Hematopoietic multipotent progenitor cell treated with erythropoietin and hydrocortisone succinate and interleukin-3 and kit ligand, for 6 days (in vitro differentiated cells): ENCODE data around the gene ATPAF2.

Experiments used
- DNase-seq: peaks from one replicate; pipeline ENCODE4 v3.0.0-alpha.2; 2015

The ATPAF2 gene

DNA sequence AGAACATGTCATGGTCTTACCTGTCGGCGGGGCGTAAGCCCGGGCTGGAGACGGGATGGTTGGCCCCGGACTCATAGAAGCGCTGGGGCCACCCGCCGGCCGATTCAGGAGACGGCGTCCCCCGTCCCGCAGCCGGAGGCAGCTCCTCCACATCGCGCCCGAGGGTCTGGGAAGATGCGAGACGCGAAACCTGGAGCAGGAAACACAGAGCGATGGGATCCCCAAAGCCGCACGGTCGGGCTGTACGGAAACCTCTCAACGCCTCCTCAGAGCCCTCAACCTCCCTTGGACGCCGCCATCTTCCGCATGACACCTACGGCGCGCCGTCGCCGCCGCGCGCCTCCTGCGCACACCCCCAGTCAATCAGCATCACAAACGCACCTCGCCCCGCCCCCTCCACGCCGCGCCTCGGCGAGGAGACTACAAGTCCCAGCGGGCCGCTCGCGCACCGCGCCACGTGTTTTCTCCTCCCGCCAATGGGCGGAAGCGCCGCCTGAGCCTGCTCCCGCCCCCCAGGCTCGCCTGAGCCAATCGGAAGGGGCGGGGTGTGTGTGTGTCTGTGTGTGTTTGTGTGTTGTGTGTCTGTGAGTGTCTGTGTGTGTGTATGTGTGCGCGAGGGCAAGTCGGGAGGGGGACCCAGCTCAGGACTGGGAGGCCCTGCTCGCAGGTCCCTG lies at the start of gene ATPAF2, which contains the start of gene GID4:
ATPAF2 (minus strand) TSS at position 308 of the 674 bp plus-strand sequence; CDS start at position 153, 155 bp downstream.
GID4 (plus strand) TSS at position 548 of the 674 bp plus-strand sequence; CDS start at position 605, 57 bp downstream.
- DNase-seq = peak; percentile 99

GRCh38 chr17:18087610-18088491 lies 48.9 kb upstream of the ATPAF2 start, which contains the start of gene DRG2:
DRG2 (plus strand) TSS chr17:18087948; CDS start chr17:18088024, 76 bp downstream.
- DNase-seq = peak; percentile 95

DNA sequence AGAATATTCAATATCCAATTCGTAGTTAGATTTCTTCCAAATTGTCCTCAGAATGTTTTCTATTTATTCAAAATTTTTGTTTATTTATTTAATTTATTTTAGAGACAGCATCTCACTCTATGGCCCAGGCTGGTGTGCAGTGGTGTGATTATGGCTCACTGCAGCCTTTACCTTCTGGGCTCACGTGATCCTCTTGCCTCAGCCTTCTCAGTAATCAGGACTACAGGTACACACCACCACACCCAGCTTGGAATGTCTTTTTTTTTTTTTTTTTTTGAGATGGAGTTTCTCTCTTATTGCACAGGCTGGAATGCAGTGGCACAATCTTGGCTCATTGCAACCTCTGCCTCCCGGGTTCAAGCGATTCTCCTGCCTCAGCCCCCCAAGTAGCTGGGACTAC lies 45.3 kb upstream of the ATPAF2 start:
- no peak for DNase-seq

DNA sequence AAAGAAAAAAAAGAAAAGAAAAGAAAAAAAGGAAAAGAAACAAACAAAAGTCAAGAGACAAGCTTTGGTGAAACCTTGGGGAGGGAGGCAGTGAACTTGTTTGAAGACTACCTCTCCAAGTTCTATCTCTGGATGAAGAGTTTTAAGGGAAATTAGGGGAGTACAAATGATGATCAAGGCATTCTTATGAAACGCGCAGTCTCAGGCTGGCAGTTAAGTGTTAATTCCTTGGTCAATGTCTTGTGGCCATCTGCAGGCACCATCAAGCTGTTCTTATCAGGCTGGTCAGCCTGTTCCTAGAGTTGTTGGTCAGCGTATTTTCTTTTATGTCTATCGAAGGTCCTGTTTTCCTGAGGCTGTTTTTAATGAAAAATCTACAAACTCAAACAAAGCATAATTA lies 40.6 kb upstream of the ATPAF2 start:
- DNase-seq = no peak

DNA sequence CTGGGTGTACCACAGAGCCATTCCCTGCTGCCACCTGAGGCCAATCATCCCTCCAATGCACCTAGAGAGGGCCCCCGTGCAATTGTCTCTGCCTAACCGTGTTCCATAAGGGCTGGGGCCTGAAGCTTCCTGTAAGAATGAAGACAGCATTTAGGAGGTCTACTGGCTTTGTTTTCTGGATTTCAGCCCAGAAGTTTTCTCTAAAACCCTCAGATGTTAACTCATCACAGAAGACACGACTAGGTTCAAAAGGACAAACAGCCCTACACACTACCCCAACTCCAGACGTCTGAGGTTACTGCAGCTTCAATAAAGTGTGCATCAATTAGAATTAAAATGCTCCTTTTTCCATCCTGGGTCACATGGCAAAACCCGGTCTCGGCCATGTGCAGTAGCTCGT lies 38.0 kb upstream of the ATPAF2 start:
- no peak for DNase-seq

- no peak for DNase-seq
Measured at GRCh38 chr17:18074566-18075272, 35.8 kb upstream of the ATPAF2 start.

DNA sequence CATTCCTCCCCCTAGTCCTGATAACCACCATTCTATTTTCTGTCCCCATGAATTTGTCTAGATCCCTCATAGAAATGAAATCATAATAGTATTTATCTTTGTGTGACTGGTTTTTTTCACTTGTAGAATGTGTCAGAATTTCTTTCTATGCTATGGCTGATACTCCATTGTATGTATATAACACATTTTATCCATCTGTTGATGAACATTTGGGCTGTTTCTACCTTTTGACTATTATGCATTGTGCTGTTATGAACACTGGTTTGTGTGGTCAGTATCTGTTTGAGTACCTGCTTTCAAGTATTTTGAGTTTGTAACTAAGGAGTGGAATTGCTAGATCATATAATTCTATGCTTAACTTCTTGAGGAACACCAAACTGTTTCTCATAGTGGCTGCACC lies 32.8 kb upstream of the ATPAF2 start:
- DNase-seq = no peak

DNA sequence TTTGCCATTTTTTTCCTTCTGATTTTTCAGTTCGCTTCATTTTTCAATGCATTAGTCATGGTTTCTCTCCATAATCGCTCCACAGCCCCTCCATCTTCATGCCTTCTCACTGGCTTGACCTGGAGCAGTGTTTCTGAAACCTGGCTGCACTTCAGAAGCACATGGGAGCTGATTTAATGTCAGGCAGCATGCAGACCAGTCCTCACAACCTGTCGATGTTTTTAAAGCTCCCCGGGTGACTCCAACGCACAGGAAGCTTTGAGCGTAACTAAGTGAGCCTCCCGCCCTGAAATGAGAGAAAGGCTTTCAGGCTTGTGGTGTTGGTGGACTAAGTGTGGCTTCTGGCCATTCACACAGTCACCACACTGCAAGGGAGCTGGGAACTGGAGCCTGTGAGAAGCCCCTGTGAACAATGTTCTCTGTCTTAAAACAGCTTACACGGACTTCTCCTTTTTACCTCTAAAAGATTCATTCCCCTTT lies 31.9 kb upstream of the ATPAF2 start:
- DNase-seq = peak; percentile 19

- no peak for DNase-seq
Measured at GRCh38 chr17:18069101-18069500, 30.1 kb upstream of the ATPAF2 start.

GRCh38 chr17:18066866-18067265 lies 27.9 kb upstream of the ATPAF2 start:
- no peak for DNase-seq

DNA sequence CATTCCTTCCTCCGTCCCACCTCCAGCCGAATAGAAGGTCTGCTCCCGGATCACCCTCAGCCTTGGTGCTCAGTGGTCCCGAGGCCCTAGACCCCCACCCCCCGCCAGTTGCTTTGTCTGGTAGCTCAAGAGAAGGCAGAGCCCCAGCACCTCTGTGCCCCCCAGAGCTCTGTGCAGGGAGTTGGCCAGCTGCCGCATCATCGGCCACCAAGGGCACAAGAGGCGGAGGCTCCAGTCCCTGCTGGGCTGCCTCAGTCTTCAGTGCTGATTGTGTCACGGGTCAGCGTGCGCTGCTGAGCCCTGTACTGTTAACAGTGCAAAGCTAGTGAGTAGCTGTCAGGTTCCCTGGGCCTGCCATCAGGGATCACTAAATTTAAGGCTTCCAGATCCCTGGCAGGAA lies 26.6 kb upstream of the ATPAF2 start:
- DNase-seq = no peak

DNA sequence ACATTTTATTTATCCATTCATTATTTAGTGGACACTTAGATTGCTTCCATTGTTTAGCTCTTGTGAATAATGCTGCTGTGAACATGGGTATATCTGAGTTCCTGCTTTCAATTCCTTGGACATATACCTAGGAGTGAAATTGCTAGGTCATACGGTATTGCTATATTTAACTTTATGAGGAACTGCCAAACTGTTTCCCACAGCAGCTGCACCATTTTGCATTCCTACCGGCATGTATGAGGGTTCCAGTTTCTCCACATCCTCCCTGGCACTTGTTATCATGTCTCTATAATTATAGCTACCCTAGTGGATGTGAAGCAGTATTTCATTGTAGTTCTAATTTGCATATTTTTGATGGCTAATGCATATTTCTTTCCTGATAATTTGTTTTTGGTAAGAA lies 25.1 kb upstream of the ATPAF2 start:
- no peak for DNase-seq

DNA sequence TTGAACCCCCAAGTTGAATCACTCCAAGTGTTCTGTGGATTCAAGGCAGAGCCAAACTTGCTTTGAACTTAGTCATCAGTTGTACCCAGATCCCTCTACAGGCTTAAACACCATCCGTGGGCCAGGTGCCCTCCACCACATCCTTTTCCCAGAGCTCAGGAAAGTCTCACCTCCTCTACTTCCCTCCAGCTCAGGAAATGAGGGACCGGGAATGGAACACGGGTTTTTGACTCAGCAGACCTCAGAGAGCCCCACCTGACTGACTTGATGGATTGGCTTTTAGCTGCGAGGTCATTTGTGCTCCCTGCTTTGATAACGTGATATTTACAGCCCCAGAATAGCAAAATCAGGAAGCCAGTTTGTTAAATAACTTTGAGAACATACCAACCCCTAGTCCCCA lies 20.3 kb upstream of the ATPAF2 start:
- DNase-seq = no peak

DNA sequence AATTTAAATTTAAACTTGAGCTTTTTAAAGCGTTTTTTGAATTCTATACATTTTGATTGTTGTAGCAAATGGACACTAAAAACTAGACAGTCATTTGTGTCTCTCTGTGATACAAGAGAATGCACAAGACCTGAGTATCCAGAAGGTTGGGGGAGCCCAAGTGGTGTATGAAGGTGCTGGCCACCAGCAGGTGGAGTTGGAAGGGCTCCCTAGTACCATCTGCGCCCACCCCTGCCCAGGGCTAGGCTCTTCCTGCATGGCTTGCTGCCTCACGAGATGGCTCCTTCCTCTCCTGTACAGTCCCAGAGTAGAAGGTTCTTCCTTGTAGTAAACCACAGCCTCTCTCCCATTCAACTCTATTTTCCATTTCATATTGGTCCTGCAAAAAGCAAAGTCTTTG lies 17.2 kb upstream of the ATPAF2 start:
- DNase-seq = no peak

GRCh38 chr17:18055597-18055996 lies 16.6 kb upstream of the ATPAF2 start:
- no peak for DNase-seq

- no peak for DNase-seq
Measured at GRCh38 chr17:18045691-18046350, 6.9 kb upstream of the ATPAF2 start.

- DNase-seq = no peak
Measured at GRCh38 chr17:18044609-18045008, 5.6 kb upstream of the ATPAF2 start.

- DNase-seq = peak; percentile 62
Measured at GRCh38 chr17:18043491-18043890, 4.5 kb upstream of the ATPAF2 start.

GRCh38 chr17:18042983-18043382 lies 4.0 kb upstream of the ATPAF2 start:
- peak; percentile 79 for DNase-seq

DNA sequence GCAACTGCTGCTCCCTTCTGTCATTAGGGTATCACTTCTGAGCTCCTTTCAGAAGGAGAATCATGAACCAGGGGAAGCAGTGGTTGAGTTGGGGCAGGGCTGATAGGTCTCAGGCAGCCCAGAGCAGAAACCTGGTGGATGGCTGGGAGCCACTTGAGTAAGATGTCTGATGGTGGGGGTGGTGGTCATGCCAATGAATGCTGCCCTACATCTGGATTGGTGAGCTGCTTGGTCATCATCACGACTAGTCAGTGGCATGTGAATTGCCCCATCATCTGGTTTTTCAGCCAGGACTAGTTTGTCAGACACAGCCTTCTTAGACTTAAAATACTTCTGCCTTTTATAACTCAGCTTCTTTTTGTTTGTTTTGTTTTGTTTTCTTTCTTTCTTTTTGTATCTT lies 2.8 kb upstream of the ATPAF2 start:
- DNase-seq = peak; percentile 42

DNA sequence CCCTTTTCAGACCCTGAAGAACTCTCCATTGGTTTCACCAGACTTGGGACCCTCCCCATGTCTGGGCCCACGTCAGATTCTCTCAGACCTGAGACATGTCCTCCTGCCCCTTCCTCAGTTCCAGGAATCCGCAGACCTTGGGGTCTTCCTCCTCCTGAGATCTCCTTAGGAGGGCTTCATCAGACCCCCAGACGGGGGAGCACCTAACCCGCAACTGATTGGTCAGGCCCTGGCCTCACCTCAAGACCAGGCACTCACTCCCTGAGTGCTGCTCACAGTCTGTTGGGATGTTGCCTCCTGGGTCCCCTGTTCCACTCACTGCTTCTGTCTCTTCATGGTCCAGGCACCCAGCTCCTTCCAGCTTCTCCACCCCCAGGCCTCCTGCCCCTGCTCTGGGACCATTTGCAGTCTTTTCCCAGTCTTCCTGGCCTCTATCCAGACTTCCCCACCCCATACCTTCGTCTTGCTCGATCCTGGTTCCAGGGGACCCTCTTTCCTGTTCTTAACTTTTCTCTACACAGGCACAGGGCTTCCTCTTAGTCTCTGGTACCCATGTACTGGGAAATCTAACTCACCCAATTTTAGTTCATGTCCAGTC lies 1.4 kb upstream of the ATPAF2 start:
- DNase-seq = no peak
